Measurements from ENCODE around the gene ANP32A.

GRCh38 chr15:68787609-68788263 lies 33.0 kb downstream of the ANP32A start:
- TF ChIP-seq POLR2AphosphoS5 (IDR thresholded peaks at IDR 0.05): no peak
- TF ChIP-seq, protein P1, sequence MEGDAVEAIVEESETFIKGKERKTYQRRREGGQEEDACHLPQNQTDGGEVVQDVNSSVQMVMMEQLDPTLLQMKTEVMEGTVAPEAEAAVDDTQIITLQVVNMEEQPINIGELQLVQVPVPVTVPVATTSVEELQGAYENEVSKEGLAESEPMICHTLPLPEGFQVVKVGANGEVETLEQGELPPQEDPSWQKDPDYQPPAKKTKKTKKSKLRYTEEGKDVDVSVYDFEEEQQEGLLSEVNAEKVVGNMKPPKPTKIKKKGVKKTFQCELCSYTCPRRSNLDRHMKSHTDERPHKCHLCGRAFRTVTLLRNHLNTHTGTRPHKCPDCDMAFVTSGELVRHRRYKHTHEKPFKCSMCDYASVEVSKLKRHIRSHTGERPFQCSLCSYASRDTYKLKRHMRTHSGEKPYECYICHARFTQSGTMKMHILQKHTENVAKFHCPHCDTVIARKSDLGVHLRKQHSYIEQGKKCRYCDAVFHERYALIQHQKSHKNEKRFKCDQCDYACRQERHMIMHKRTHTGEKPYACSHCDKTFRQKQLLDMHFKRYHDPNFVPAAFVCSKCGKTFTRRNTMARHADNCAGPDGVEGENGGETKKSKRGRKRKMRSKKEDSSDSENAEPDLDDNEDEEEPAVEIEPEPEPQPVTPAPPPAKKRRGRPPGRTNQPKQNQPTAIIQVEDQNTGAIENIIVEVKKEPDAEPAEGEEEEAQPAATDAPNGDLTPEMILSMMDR (IDR thresholded peaks at IDR 0.05): no peak
- no peak for TF ChIP-seq POLR2A (IDR thresholded peaks at IDR 0.05)
- no peak for TF ChIP-seq EP300 (IDR thresholded peaks at IDR 0.05)
